Liver (tissue), 9 donors: ENCODE measurements around the gene CSAG2. TPM values are rescaled to one million over a fixed set of nuclear protein-coding genes. Genes with fewer than 3 reads are reported as not detected.
"Not testable (repeated sequence)": the region's sequence is repeated elsewhere in the genome, so short reads cannot be mapped to it uniquely, and the experiment has no call there.

ENCODE experiments used
- DNase-seq: peaks from one replicate; pipeline ENCODE4 v3.0.0-alpha.2; 2017; ENCODE audit warnings: low spot score
- H3K27ac ChIP-seq, 2 donors: one replicate each; pipeline ENCODE4 v1.7.0; 2013; ENCODE audit warnings: inconsistent platforms in 2 of 2, low read length in 2 of 2, control low read depth in 1 of 2, low read depth in 1 of 2, mild to moderate bottlenecking in 1 of 2
- H3K27me3 ChIP-seq, 4 donors: one replicate each; pipeline versions ENCODE4 v1.6.1 to v1.7.0; 2013; ENCODE audit warnings: low read length in 3 of 4, inconsistent platforms in 1 of 4, mild to moderate bottlenecking in 1 of 4, moderate library complexity in 1 of 4; ENCODE audit not compliant: control insufficient read depth in 4 of 4, insufficient read depth in 4 of 4
- H3K36me3 ChIP-seq, 4 donors: one replicate each; pipeline versions ENCODE4 v1.6.1 to v1.7.0; 2013; ENCODE audit warnings: low read length in 3 of 4, mild to moderate bottlenecking in 3 of 4, low read depth in 1 of 4, moderate library complexity in 1 of 4; ENCODE audit not compliant: control insufficient read depth in 4 of 4, insufficient read depth in 3 of 4
- H3K4me1 ChIP-seq, 4 donors: one replicate each; pipeline versions ENCODE4 v1.6.1 to v1.7.0; 2013; ENCODE audit warnings: low read length in 3 of 4, mild to moderate bottlenecking in 3 of 4, moderate library complexity in 1 of 4; ENCODE audit not compliant: control insufficient read depth in 4 of 4, insufficient read depth in 4 of 4
- H3K4me3 ChIP-seq, 3 donors: one replicate each; pipeline versions ENCODE4 v1.6.1 to v1.7.0; 2013; ENCODE audit warnings: low read length in 3 of 3, control low read depth in 1 of 3, low read depth in 1 of 3, mild to moderate bottlenecking in 1 of 3
- H3K9ac ChIP-seq, 2 donors: one replicate each; pipeline ENCODE4 v1.7.0; 2013; ENCODE audit warnings: low read length in 2 of 2, mild to moderate bottlenecking in 2 of 2, moderate library complexity in 2 of 2, control low read depth in 1 of 2, low read depth in 1 of 2
- H3K9me3 ChIP-seq, 4 donors: one replicate each; pipeline versions ENCODE4 v1.6.1 to v1.7.0; 2013; ENCODE audit warnings: low read length in 3 of 4; ENCODE audit not compliant: control insufficient read depth in 4 of 4
- CTCF ChIP-seq: fragments of 150-350 bp; IDR thresholded peaks from 2 replicates; pipeline ENCODE4 v1.5.1; 2017; ENCODE audit warnings: improper control_type of control experiment, low read depth, low read length; ENCODE audit not compliant: missing input control
- EGR1 ChIP-seq, 2 donors: IDR thresholded peaks; 2 replicates each; pipeline ENCODE4 v1.6.1; 2016 to 2018; ENCODE audit warnings: antibody characterized with exemption in 2 of 2, low read depth in 2 of 2
- FOXA1 ChIP-seq: IDR thresholded peaks from 2 replicates; pipeline ENCODE4 v1.6.1; 2016; ENCODE audit warnings: antibody characterized with exemption
- FOXA2 ChIP-seq: IDR thresholded peaks from 2 replicates; pipeline ENCODE4 v1.6.1; 2016; ENCODE audit warnings: antibody characterized with exemption
- HNF4A ChIP-seq, 2 donors: conservative IDR thresholded peaks; 2 replicates each; pipeline ENCODE4 v1.6.1; 2016; ENCODE audit warnings: antibody characterized with exemption in 2 of 2, mild to moderate bottlenecking in 2 of 2
- HNF4G ChIP-seq: IDR thresholded peaks from 2 replicates; pipeline ENCODE4 v1.6.1; 2016; ENCODE audit warnings: antibody characterized with exemption
- JUND ChIP-seq, 2 donors: IDR thresholded peaks; 2 replicates each; pipeline ENCODE4 v1.6.1; 2016; ENCODE audit warnings: antibody characterized with exemption in 2 of 2
- MAX ChIP-seq: IDR thresholded peaks from 2 replicates; pipeline ENCODE4 v1.6.1; 2016; ENCODE audit warnings: antibody characterized with exemption
- NR2F2 ChIP-seq: IDR thresholded peaks from 2 replicates; pipeline ENCODE4 v1.6.1; 2016; ENCODE audit warnings: antibody characterized with exemption
- RAD21 ChIP-seq, 2 donors: IDR thresholded peaks; 2 replicates each; pipeline ENCODE4 v1.6.1; 2016; ENCODE audit warnings: antibody characterized with exemption in 2 of 2, mild to moderate bottlenecking in 2 of 2
- REST ChIP-seq: IDR thresholded peaks from 2 replicates; pipeline ENCODE4 v1.6.1; 2016; ENCODE audit warnings: antibody characterized with exemption, mild to moderate bottlenecking
- RXRA ChIP-seq, 2 donors: IDR thresholded peaks; 2 replicates each; pipeline ENCODE4 v1.6.1; 2017 to 2018; ENCODE audit warnings: antibody characterized with exemption in 2 of 2, mild to moderate bottlenecking in 1 of 2
- SP1 ChIP-seq: IDR thresholded peaks from 2 replicates; pipeline ENCODE4 v1.6.1; 2018; ENCODE audit warnings: antibody characterized with exemption, mild to moderate bottlenecking
- TAF1 ChIP-seq: conservative IDR thresholded peaks from 2 replicates; pipeline ENCODE4 v1.6.1; 2016; ENCODE audit warnings: antibody characterized with exemption, mild to moderate bottlenecking
- YY1 ChIP-seq: IDR thresholded peaks from 2 replicates; pipeline ENCODE4 v1.6.1; 2016; ENCODE audit warnings: antibody characterized with exemption, mild to moderate bottlenecking
- ZBTB33 ChIP-seq: IDR thresholded peaks from 2 replicates; pipeline ENCODE4 v1.6.1; 2016; ENCODE audit warnings: antibody characterized with exemption
- WGBS: extraction: QIAGEN DNeasy Blood & Tissue Kit; methylation state at CpG from one replicate; pipeline ENCODE4 v1.1.7; 2013; 5-methylcytosine and 5-hydroxymethylcytosine counted together
- polyA plus RNA-seq, 2 donors: library from polyadenylated mRNA; stranded (reverse) in 1 of 2; unstranded in 1 of 2; fragments of 200-250 nt in 1 of 2; fragments of >200 nt in 1 of 2; fragmentation: Nextera tagmentation in 1 of 2; extraction: Ambion mirVana in 1 of 2; gene quantifications; one replicate each; pipeline versions ENCODE4 v1.2.1 to v1.2.3, GENCODE V29; 2013 to 2015
- total RNA-seq, 2 donors: library from RNA; depleted of rRNA; stranded (reverse); fragments of >200 nt; gene quantifications; one replicate each; pipeline ENCODE4 v1.2.3, GENCODE V29; 2014
- donor health status: healthy.
- donor health status: healthy.
- donor health status: healthy.
- donor health status: healthy.
- donor health status: healthy.

The CSAG2 gene
- total RNA-seq: under 1 TPM in 1 of 2 donors, not detected in 1; 0.14 TPM
- not detected for polyA plus RNA-seq

GRCh38 chrX:152709173-152709572, at the start of gene CSAG2:
TSS of gene CSAG2 (minus strand) at chrX:152709273. CDS start at chrX:152709112, 161 bp downstream.
- H3K27ac ChIP-seq, H3K4me1 ChIP-seq, H3K9ac ChIP-seq, H3K27me3 ChIP-seq, H3K9me3 ChIP-seq, DNase-seq, H3K4me3 ChIP-seq, H3K36me3 ChIP-seq: not testable (repeated sequence)
- WGBS: no CpG with 5 or more reads among the region's 2 CpGs

- H3K27me3 ChIP-seq, H3K4me1 ChIP-seq, DNase-seq, H3K36me3 ChIP-seq, H3K4me3 ChIP-seq, H3K9me3 ChIP-seq, H3K9ac ChIP-seq, H3K27ac ChIP-seq: not testable (repeated sequence)
- WGBS: no CpG with 5 or more reads among the region's 5 CpGs
Measured at GRCh38 chrX:152754871-152755270, 45.8 kb upstream of the CSAG2 start.

- not testable (repeated sequence) for H3K4me1 ChIP-seq, H3K36me3 ChIP-seq, H3K9ac ChIP-seq, H3K9me3 ChIP-seq, H3K4me3 ChIP-seq, H3K27ac ChIP-seq, DNase-seq, H3K27me3 ChIP-seq
- no CpG with 5 or more reads among the region's 35 CpGs for WGBS
Measured at GRCh38 chrX:152753686-152754650, 44.9 kb upstream of the CSAG2 start, which contains the start of gene MAGEA2. TSS of gene MAGEA2 (minus strand) at chrX:152753842. CDS start at chrX:152751363, 2,479 bp downstream.

GRCh38 chrX:152738560-152738959, 29.5 kb upstream of the CSAG2 start:
- Histone ChIP-seq H3K4me3 (no peak overlapping the region), H3K9me3 (no peaks in the 10 kb centered on the region), H3K36me3 (no peaks in the 10 kb centered on the region), H3K27me3 (no peaks in the 10 kb centered on the region), H3K4me1 (no peaks in the 10 kb centered on the region), H3K9ac (no peak overlapping the region), H3K27ac (no peak overlapping the region)
- 90% methylated on average over 5 of the region's 5 CpGs for WGBS
- no peak for DNase-seq
- TF ChIP-seq SP1 (no peak), RAD21 (IDR thresholded peaks at IDR 0.05) (no peak), EGR1 (IDR thresholded peaks at IDR 0.05; ENCODE audit: low read depth in 2 of 2) (no peak), FOXA1 (no peak), NR2F2 (no peak), RXRA (IDR thresholded peaks at IDR 0.05) (no peak), ZBTB33 (no peak), CTCF (no peak), JUND (IDR thresholded peaks at IDR 0.05) (no peak), YY1 (no peak), MAX (no peak), HNF4A (conservative IDR thresholded peaks at IDR 0.05) (no peak), TAF1 (no peak), REST (no peak), HNF4G (no peak), FOXA2 (no peak)
